Measurements from ENCODE around the gene ELMO1. TPM values are rescaled to one million over a fixed set of nuclear protein-coding genes. Genes with fewer than 3 reads are reported as not detected.
A peak's percentile ranks its signal among the peaks of the same experiment; 100 is the strongest.

Gene ELMO1
- total RNA-seq, 1 experiment from 2014 or later: 24.0 TPM

DNA sequence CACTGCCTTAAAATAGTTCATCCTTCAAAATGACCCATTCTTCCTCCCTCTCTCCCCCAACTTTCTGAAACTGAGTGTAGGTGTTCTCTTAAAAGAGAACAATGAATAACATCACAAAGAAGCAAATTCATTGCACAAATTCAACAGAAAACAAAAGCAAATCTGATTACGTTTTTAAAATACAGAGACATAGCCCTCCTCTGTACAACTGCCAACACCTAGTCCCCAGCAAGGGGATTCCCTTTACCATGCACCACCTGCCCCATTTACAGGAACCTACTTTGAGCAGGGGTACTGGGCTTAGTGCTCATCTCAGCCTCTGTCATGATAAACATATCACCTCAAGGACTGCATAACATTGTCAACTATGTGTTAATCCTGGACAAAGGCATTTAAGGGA is 421.6 kb downstream of the ELMO1 start:
- no peak for DNase-seq (ENCODE audit: low spot score)

DNA sequence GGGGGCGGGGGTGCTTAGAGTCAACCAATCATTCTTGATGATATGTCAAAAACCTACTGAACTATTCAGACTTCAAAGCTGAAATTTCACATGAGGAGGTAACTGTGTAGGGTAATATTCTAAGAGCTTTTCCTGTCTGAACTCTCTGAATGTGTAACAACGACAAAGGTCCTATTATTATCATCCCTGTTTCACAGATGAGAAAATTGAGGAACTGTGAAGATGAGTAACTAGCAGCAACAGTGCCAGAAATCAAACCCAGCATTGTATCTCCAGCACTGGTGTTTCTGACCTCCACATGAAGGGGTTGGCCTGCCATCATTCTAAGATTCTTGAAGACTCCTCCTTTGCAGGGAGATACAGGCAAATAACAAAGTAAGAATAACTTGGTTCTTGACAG is 429.7 kb downstream of the ELMO1 start:
- no peak for DNase-seq (ENCODE audit: low spot score)

DNA sequence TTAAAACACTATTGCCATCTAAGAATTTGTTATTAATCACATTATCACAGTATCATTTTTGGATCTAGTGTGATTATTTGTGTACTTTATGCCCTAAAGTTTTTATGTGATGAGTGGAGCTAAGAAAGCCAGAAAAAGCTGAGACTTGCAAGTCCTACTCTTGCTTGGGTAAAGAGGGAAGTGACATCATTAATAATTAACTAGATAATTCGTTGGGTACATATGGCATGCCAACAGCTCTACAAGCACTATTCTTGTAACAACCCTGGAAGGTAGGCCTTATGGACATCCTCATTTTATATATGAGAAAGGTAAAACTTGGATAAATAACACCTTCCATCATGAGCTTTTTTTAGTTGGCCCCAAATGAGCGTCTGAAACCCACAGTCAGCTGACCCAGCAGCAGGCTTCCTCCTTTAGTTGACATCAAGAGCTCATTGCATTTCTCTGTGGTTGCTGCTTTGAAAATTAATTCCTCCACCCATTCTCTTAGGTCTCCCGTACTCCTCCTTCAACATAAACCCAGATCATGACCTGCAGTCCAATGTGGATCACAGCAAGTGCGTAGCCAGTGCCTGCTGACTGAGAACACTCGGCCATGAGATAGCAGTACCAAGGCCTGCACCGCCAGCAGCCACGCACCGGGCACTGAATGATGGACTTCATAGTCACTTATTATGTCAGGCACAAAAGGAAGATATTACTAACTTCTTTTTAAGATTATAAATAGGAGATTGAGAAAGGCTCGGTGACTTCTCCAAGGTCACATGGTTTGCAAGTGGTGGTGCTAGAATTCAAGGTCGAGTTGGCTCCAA is 432.4 kb downstream of the ELMO1 start:
- DNase-seq (ENCODE audit: low spot score): no peak

DNA sequence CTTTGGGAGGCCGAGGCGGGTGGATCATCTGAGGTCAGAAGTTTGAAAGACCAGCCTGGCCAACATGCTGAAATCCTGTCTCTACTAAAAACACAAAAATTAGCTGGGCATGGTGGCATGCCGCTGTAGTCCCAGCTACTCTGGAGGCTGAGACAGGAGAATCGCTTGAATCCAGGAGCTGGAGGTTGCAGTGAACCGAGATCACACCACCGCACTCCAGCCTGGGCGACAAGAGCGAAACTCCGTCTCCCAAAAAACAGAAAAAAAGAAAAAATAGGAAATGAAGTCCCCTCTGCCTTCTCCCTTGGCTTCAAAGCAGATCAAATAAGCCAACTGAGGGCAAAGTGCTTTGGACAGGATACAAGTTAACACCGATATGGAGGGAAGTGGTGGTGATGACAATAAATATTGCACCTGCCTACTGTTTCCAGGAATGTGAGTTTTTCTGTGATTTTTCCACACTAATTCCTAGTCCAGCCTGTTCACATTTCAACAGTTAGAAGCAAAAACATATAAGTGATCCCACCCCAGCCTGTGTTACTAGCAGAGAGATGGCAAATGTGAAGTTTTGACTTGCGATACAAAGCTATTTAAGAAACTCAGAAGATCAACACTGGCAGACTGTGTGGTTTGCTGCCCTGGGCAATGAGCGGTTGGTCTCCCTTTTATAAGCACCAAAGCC is 433.2 kb downstream of the ELMO1 start:
- DNase-seq (ENCODE audit: low spot score): no peak

DNA sequence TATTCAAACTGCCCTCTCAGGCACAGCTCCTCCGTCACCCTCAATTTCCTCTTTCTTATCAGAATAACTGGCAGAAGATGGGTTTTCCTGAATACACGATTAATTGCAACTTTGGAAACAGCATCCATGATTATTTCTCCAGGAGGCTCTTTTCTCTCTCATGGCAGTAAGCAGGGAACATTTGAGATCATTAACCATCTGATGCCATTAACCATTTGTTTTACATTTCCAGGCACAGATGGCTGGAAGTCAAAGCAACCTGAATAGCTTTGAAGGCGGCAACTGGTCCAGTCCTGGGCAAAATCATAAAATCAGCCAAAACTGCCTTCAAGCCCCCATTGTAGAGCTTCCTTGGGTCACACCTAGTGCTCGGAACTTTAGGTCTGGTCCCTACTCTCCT is 434.9 kb downstream of the ELMO1 start:
- no peak for DNase-seq (ENCODE audit: low spot score)

DNA sequence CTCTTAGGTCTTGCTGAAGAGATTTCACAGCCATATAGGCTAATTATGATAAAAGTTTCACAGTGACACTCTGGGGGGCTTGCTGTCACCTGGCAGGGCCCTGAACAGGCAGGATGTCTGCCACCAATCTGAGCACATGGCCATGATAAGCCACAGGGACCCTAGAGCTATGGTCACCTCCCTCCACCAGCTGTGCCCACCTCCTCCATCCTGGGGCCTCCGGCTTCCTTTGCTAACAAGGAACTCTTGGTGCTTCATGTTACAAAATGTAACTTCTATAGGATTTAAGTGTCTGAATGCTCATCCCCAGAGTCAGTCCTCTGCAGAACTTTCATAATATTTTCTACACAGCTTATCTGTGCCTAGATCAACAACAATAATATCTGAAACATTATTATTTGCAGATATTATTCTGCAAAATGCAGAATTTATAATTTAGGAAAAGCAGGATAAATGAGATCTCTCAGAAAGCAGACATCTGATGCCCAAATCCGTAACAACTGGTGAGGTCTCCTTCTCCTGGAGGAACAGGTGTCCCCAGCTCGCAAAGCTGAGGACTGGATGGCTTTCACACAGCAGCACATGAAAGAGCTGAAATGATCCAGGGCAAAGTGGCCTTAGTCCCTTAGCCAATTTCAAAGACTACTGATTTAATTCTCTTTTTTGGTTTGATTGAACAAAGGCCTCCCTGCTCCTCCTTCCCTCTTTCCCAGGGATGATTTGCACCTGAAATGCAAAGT is 437.3 kb downstream of the ELMO1 start:
- DNase-seq (ENCODE audit: low spot score): no peak

DNA sequence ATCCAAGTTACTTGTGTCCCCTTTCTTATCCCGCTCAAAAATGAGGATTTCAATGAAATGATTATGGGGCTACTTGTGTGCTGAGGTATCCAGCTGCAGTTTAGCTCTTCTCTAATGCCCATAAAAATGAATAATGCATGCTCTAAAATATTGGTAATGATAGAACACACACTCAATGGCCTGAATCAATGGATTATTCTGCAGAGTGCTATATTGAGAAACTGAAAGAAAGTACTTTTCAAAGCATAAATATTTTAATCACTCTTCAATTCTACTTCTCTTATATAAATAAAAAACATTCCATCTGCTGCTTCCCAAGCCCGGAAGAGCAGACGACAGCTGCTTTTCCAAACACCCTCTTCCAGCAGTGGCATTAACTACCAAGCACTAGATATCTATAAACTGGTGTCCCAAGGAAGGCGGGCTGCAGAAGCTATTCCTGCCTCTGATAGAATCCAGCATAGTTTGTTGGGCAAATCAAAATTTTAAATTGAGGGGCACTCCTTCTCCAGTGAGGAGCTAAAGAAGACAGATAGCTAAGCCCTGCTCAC is 439.5 kb downstream of the ELMO1 start:
- DNase-seq (ENCODE audit: low spot score): no peak

DNA sequence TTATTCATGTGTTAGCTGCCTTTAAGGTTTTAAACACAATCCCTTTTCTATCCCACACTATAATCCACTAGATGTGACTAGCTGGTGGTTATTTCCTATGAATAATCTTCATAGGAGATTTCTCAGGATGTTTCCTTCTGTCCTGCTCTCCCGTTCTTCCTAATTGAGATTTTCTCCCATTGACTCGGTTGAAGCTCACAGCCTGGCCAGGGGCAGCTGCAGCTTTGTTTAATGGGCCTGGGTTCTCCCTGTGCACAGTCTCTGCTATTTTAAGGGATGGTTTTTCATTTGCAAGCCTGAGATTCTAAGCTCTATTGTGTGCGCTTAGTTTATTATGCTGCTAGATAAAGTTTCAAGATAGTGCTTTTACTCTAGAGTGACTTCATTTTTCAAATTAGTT is 441.0 kb downstream of the ELMO1 start:
- DNase-seq (ENCODE audit: low spot score): no peak

DNA sequence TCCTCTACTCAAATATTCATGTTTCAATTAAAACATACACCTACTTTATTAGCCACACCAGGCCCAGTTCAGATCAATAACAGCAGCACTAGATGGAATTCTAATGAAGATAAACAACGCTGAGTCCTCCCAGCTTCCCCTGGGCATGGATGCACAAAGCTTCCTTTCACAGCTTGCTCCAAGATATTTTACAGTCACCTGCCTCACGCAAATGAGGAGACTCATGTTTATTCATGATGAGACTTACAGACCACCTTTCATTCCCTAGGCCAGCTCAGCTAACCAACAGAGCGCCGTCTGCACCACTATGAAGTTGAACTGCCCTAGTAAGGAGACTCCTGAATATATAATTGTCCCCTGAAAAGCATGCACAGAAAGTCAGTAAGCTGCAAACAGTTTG is 441.4 kb downstream of the ELMO1 start:
- DNase-seq (ENCODE audit: low spot score): no peak

DNA sequence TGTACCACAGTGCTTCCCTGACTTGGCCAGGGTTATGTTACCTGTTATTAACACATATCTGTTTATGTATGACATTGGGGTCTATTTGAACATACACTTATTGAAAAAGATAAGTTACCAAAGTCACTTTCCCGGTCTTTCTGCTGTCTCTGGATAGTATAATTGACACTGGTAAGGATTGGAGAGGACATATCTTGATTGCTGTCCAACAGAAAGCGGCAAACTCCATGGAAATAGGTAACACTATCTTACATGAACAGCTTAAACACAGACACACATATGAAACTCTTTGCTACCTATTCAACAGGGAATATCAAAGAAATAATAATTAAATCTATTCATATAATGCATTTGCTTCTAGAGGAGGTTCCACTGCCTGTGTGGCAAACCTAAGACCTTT is 441.9 kb downstream of the ELMO1 start:
- DNase-seq (ENCODE audit: low spot score): no peak

DNA sequence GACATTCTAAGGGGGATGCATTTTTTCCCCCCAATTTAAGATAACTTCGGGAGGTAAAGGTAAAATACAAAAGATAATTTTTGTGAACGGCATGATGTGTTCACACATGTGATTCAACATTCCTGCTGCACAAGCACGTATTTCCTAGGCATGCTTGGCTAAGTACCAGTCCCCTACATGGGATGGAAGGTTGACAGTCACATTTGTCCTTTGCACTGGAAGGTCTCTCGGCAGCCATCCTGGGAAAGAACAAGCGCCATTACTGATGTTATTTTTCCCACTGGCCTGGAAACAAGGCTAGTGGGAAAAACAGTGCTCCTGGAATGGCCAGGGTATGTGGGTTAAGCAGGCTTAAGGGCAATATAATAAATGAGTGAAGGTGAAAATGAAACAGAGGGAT is 448.2 kb downstream of the ELMO1 start:
- DNase-seq (ENCODE audit: low spot score): no peak

DNA sequence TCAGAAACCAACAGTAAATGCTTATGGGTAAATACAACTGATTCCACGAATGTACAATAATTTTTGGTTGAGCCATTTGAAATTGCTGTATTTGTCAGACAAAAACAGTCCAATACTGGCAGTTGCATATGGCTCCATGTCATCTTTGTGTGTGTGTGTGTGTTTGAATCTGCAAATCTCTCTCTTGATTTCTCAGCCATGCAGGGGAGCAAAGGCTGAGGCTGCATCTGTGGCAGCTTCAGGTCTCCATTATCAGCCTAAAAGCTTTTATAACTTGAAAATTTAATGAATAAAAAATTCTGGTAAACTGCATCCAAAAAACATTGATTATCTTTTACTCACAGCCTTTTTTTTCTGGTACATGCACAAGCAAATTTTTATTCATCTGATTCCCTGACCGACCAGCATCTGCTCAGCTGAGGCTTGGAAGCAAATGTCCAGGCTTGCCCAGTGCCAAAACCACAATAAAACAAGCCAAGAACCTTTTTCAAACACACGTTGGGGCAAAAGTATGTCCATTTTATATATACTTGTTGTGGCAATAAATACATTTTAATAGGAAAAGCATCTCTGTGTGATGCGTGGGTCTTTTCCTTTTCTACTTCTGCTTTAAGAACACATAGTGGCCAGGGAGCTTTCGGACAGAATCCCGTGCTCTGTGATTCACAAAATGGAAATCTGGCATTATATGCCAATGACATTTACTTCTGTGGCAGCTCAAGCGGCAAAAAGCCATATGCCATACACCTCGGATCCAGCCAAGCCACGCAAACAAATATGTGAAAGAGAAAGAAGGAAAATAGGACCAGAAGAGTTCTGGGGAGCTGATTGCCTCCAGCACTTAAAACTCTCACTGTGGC is 448.8 kb downstream of the ELMO1 start:
- DNase-seq (ENCODE audit: low spot score): no peak

DNA sequence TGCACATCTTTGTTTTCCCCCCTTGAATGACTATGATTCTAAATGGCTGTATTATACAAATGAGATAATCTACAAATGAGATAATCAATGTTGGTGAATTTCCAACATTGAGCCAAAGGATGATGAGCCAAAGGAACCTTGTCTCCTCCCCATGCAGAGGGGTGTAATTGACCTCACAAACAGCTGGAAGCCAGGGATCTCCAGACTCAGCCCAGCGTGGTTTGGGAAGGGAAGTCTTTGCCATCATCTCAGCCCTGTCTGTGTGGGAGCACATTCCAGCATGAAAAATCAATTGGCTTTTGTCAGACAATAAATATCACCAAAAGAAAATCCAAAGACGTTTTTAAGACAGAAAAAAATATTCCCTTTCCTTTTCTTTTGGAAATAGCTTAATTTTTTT is 452.9 kb downstream of the ELMO1 start:
- DNase-seq (ENCODE audit: low spot score): no peak

DNA sequence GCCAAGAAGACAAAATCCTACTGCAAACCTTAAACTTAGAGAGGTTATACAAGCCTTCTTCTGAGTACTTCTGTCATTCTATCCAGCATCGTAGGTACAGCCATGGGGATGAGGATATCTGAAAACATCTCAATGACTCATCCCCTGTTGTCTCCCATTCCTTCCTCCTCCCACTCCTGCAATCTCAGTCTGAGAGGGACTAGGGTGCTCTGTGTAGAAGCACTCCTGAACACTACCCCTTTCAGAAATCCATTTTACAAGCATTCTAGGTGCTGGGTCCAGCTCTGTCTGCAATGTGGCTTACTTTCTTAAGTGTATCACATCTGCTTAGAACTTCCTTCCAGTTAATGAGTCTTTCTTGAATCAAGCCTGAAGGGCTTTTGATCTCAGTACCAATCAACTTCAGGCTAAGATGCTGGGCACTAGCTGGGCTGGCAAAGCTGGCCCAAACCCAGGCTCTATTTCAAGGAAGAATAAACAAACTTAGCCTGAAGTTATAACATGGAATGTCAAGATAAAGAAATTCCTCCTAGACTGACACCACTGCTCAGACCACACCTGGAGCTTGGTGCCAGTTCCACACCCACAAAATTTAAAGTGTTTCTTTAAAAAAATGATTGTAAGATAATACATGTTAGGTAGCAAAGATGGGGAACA is 454.1 kb downstream of the ELMO1 start:
- peak; percentile 66 for DNase-seq (ENCODE audit: low spot score)

DNA sequence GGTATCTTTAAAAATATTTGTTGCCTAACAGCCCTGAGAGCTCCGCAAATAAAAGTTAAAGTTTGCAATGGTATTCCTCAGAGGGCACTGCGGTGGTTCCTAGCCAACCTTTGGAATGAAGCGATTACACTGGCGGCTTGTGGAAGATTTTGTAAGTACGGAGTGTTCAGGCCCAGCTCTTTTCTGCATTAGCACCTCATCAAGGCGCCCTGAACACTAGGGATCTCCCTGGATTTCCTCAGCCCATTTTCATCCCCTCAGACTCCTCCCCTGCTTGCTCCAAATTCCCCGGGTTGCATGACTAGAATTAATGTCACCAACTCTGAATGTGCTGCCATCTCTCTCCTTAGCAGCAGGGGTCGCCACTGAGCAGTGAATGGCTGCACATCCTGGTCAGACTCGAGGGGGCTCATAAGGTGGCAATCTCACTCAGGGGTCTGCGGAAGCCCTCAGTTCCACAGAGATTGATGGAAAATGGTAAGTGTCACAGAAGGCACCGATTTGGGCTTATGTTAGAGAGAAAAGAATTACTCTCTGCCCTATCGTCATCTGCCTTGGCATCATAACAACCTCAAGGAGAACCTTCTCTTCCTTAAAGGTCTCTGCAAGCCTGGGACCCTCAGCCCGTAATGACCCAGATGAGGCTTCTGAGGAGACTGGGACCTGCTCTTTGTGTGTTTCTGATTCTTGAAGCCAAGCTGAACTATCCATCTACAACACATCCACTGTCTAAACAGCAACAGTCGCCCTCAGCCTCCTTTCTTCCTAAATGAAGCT is 461.5 kb downstream of the ELMO1 start:
- DNase-seq (ENCODE audit: low spot score): peak; percentile 80

DNA sequence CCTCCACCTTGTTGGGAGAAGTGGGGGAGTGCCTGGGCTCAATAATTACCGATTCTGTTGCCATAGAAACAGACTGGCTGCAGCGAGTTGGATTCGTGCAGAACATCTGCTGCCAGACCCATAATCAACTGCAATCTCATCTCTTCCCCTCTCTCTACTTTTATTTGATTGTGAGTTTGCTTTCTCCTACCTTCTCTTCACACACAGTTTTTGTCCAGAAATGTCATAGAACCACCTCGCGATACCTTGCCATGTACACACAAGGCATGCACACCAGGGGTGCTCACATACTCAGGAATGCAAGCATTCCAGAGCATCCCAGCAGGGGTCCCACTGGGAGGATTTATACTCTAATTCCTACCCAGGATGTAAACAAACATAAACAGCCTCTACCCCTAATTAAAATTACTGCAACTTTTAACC is 462.1 kb downstream of the ELMO1 start:
- peak; percentile 63 for DNase-seq (ENCODE audit: low spot score)

DNA sequence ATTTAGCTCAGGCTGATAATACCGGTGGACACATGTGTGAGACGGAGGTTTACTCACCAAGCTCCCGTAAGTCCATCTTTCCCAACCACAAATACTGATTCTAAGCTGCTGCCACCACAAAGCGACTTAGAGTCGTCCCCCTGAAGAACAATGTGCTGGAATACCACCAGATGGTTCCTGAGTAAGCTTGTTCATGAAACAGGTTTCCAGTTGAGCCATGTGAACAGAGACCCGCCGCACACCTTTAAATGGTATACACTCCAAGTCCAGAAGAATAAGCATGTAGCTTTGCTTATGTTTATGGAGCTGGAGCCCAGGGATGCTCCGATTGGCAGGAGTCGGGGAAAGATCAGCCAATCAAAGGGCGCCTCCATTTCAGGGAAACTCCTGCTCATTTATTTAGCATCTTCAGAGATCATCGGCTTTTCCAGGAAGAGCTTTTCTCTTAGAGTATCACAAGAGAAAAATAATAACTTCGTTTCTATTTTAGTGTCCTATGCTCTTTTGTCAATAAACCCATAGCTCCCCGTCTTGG is 462.7 kb downstream of the ELMO1 start:
- DNase-seq (ENCODE audit: low spot score): no peak

DNA sequence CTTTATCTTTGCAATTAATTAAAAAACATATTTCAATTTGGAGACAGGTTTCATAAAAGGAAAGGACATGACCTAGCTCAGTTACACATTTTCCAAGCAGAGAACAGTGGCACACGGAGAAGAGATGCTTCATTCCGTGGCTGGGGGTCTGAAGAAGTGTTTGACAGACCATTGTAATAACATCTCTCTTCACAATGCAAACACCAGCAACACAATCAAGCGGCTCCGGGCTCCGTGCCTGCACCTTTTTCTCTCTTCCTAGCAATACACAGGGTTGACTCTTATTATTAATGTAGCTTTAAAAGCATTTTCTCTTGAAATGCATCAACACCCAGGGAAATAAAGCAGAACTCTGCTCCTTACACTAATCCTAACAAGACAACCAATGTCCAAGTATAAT is 463.3 kb downstream of the ELMO1 start:
- no peak for DNase-seq (ENCODE audit: low spot score)

DNA sequence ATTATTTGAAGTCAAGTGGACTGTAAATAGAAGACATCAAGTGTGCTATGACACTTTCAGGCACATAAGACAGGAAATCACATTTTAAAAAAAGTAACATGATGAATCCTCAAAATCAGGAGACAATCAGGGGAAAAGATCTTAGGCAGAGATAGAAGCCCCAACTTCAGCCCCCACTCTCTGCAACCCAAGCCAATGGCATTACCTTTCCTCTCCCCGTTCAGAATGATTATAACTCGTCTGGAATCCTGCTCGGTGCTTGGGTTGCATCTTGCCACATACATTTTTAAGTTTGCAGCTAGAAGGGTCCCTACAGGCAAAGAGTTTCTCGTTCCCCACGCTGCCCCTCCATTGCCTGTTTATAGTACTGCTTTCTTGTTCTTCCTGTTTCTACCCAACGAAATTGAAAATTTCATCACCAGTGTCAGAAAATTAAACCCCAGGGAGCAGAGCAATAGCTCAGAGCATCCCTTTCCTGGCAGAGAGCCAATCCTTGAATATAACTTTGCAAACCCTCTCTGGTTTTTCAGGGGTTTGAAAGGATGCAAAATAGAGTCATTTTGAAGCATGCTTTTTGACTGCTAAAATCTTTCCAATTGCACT is 463.9 kb downstream of the ELMO1 start:
- DNase-seq (ENCODE audit: low spot score): no peak

Data from A172 (cell line).